ENCODE measurements around the gene FAM118B.

Gene FAM118B

DNA sequence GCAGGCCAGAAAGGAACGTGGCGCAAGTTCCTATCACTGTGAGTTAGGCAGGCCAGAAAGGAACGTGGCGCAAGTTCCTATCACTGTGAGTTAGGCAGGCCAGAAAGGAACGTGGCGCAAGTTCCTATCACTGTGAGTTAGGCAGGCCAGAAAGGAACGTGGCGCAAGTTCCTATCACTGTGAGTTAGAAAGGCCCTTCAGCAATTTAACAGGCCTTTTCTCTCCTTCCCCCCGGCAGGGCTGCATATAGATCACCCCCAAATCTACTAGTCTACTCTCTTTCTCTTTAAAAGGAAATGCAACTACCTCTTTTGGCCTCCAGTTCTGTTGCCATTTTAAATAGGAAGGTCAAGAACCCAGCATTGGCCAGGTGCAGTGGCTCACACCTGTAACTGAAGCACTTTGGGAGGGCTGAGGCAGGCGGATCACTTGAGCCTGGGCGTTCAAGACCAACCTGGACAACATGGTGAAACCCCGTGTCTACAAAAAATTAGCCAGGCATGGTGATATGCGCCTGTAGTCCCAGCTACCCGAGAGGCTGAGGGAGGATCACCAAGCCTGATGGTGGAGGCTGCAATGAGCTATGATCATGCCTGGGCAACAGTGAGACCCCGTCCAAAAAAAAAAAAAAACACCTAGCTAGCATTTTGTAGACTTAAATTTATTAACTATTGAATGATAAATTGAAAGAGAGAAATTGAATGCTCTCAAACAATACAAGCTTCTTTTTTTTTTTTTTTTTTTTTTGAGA is 14.9 kb downstream of the FAM118B start:
- Histone ChIP-seq H3K27ac (no peak overlapping the region), H3K4me3 (ENCODE audit: low read depth, low read length) (no peak overlapping the region), H3K27me3 (ENCODE audit: insufficient read depth, low read depth, severe bottlenecking) (no peaks in the 10 kb centered on the region), H3K9me3 (ENCODE audit: severe bottlenecking) (no peaks in the 10 kb centered on the region), H3K36me3 (peaks cover 4% of the 10 kb centered on the region)
- TF ChIP-seq, protein P1, sequence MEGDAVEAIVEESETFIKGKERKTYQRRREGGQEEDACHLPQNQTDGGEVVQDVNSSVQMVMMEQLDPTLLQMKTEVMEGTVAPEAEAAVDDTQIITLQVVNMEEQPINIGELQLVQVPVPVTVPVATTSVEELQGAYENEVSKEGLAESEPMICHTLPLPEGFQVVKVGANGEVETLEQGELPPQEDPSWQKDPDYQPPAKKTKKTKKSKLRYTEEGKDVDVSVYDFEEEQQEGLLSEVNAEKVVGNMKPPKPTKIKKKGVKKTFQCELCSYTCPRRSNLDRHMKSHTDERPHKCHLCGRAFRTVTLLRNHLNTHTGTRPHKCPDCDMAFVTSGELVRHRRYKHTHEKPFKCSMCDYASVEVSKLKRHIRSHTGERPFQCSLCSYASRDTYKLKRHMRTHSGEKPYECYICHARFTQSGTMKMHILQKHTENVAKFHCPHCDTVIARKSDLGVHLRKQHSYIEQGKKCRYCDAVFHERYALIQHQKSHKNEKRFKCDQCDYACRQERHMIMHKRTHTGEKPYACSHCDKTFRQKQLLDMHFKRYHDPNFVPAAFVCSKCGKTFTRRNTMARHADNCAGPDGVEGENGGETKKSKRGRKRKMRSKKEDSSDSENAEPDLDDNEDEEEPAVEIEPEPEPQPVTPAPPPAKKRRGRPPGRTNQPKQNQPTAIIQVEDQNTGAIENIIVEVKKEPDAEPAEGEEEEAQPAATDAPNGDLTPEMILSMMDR (IDR thresholded peaks at IDR 0.05; ENCODE audit: low read depth, low read length): no peak
- no peak for DNase-seq

GRCh38 chr11:126229858-126230540 is 18.4 kb downstream of the FAM118B start:
- no peak for DNase-seq
- Histone ChIP-seq H3K9me3 (ENCODE audit: severe bottlenecking) (no peaks in the 10 kb centered on the region), H3K27me3 (ENCODE audit: insufficient read depth, low read depth, severe bottlenecking) (no peaks in the 10 kb centered on the region), H3K4me3 (ENCODE audit: low read depth, low read length) (no peak overlapping the region), H3K36me3 (peaks cover 4% of the 10 kb centered on the region), H3K27ac (no peak overlapping the region)
- TF ChIP-seq, protein P1 (IDR thresholded peaks at IDR 0.05; ENCODE audit: low read depth, low read length): no peak

GRCh38 chr11:126231725-126232459 is 20.3 kb downstream of the FAM118B start:
- H3K36me3 ChIP-seq: peaks cover 14% of the 10 kb centered on the region
- no peaks in the 10 kb centered on the region for H3K27me3 ChIP-seq (ENCODE audit: insufficient read depth, low read depth, severe bottlenecking)
- H3K27ac ChIP-seq: no peak overlapping the region
- TF ChIP-seq, protein P1 (IDR thresholded peaks at IDR 0.05; ENCODE audit: low read depth, low read length): no peak
- no peak for DNase-seq
- H3K9me3 ChIP-seq (ENCODE audit: severe bottlenecking): no peaks in the 10 kb centered on the region
- no peak overlapping the region for H3K4me3 ChIP-seq (ENCODE audit: low read depth, low read length)

DNA sequence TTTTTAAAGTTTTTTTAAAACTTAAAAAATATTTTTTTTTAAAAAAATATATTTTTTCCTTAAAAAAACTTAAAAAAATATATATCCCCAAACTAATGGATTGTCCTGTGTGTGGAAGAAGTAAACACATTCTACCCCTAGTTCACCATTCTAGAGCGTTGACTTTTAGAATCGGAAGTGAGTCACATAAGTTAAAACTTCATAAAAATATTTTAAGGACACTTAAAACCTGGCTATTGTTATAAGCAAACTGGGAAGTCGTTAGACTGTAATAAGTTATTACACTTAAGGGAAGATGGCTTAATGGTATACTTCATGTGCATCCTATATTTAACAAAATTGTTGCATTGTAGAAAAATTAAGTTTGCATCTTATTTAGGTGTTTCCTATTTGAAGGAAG is 21.1 kb downstream of the FAM118B start:
- H3K27ac ChIP-seq: no peak overlapping the region
- TF ChIP-seq, protein P1 (IDR thresholded peaks at IDR 0.05; ENCODE audit: low read depth, low read length): no peak
- H3K9me3 ChIP-seq (ENCODE audit: severe bottlenecking): no peaks in the 10 kb centered on the region
- H3K4me3 ChIP-seq (ENCODE audit: low read depth, low read length): no peak overlapping the region
- no peak for DNase-seq
- no peaks in the 10 kb centered on the region for H3K27me3 ChIP-seq (ENCODE audit: insufficient read depth, low read depth, severe bottlenecking)
- peaks cover 14% of the 10 kb centered on the region for H3K36me3 ChIP-seq

DNA sequence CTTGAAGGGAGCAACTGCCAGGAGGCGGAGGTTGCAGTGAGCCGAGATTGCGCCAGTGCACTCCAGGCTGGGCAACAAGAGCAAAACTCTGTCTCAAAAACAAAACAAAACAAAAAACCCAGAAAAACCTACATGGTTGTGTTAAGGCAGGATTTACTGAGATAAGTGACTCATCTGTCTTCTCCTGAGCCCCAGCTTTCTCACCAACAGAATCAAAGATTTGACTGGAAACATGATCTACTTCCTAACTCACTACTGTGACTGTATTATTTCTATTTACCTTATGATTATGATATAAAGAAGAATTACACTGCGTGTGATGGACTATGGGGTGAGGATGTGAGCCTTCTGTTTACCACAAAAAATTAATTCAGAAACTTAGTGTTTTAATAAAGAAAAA is 21.8 kb downstream of the FAM118B start:
- no peak overlapping the region for H3K4me3 ChIP-seq (ENCODE audit: low read depth, low read length)
- H3K9me3 ChIP-seq (ENCODE audit: severe bottlenecking): no peaks in the 10 kb centered on the region
- no peak for DNase-seq
- TF ChIP-seq, protein P1 (IDR thresholded peaks at IDR 0.05; ENCODE audit: low read depth, low read length): no peak
- no peak overlapping the region for H3K27ac ChIP-seq
- peaks cover 20% of the 10 kb centered on the region for H3K36me3 ChIP-seq
- no peaks in the 10 kb centered on the region for H3K27me3 ChIP-seq (ENCODE audit: insufficient read depth, low read depth, severe bottlenecking)
